H1 (cell line): ENCODE results near the gene ZNF260. TPM values are rescaled to one million over a fixed set of nuclear protein-coding genes. Genes with fewer than 3 reads are reported as not detected.

Experiments used
- CTCF ChIA-PET: fragments of 300-600 bp; sonication (Branson Sonifier 250); formaldehyde crosslinking; loops from one replicate; lab custom pipeline; 2021; ENCODE audit not compliant: partially characterized antibody; lab: Charles Lee
- POLR2A ChIA-PET: fragments of 300-600 bp; sonication (Branson Sonifier 250); formaldehyde crosslinking; loops from one replicate; lab custom pipeline; 2021; ENCODE audit warnings: inconsistent platforms; ENCODE audit not compliant: partially characterized antibody; lab: Charles Lee
- DNase-seq, 2 experiments: peaks; one replicate each; pipeline versions ENCODE4 v3.0.0 to v3.0.0-alpha.2; 2010 to 2022; ENCODE audit warnings: low spot score in 2 of 2, low read depth in 1 of 2, mixed read lengths in 1 of 2
- FAIRE-seq: peaks from 2 replicates; lab custom pipeline; 2011; peaks lifted over from hg19 to GRCh38; lab: Jason Lieb, UNC
- H2AFZ ChIP-seq: 2 replicates; pipeline ENCODE4 v1.8.1; 2012; ENCODE audit warnings: low read length, inconsistent platforms
- H2AK5ac ChIP-seq: 2 replicates; pipeline ENCODE4 v1.6.1; 2013; ENCODE audit warnings: low read depth, low read length
- H2BK120ac ChIP-seq: replicated peaks from 2 replicates; pipeline ENCODE3; 2013; ENCODE audit warnings: low read depth, low read length, inconsistent platforms
- H2BK12ac ChIP-seq: 2 replicates; pipeline ENCODE4 v1.6.1; 2013; ENCODE audit warnings: low read depth, low read length
- H2BK15ac ChIP-seq: 2 replicates; pipeline ENCODE4 v1.6.1; 2013; ENCODE audit warnings: low read length
- H2BK20ac ChIP-seq: 2 replicates; pipeline ENCODE4 v1.6.1; 2013; ENCODE audit warnings: low read length
- H2BK5ac ChIP-seq: 2 replicates; pipeline ENCODE4 v1.6.1; 2013; ENCODE audit warnings: low read depth, low read length
- H3K14ac ChIP-seq: 2 replicates; pipeline ENCODE4 v1.6.1; 2013; ENCODE audit warnings: inconsistent platforms; ENCODE audit not compliant: insufficient read length
- H3K18ac ChIP-seq: 2 replicates; pipeline ENCODE4 v1.6.1; 2013; ENCODE audit warnings: low read length; ENCODE audit errors: extremely low read depth
- H3K23ac ChIP-seq: 2 replicates; pipeline ENCODE4 v1.6.1; 2013; ENCODE audit warnings: inconsistent platforms; ENCODE audit not compliant: insufficient read length
- H3K23me2 ChIP-seq: 2 replicates; pipeline ENCODE4 v1.6.1; 2013; ENCODE audit warnings: low read depth, low read length
- H3K27ac ChIP-seq: 2 replicates; pipeline ENCODE4 v1.6.1; 2011; ENCODE audit warnings: low read depth, low read length, inconsistent platforms
- H3K27me3 ChIP-seq, 4 experiments: replicated peaks in 1 of 4; 1 replicate in 1 of 4; 2 replicates in 3 of 4; pipeline versions ENCODE4 v1.6.1 to v1.8.1; 2011 to 2013; ENCODE audit warnings: low read length in 3 of 4, mild to moderate bottlenecking in 3 of 4, inconsistent platforms in 2 of 4, mixed read lengths in 2 of 4, moderate library complexity in 1 of 4; ENCODE audit not compliant: control insufficient read depth in 3 of 4, insufficient read depth in 3 of 4; ENCODE audit errors: extremely low read depth in 1 of 4
- H3K36me3 ChIP-seq, 4 experiments: 2 replicates each; pipeline versions ENCODE4 v1.6.1 to v1.8.1; 2011 to 2013; ENCODE audit warnings: mild to moderate bottlenecking in 4 of 4, low read length in 3 of 4, moderate library complexity in 2 of 4, control low read depth in 1 of 4, inconsistent platforms in 1 of 4; ENCODE audit not compliant: insufficient read depth in 4 of 4, control insufficient read depth in 2 of 4
- H3K4ac ChIP-seq: replicated peaks from 2 replicates; pipeline ENCODE3; 2013; ENCODE audit warnings: low read length, low read depth, mixed read lengths, inconsistent platforms; ENCODE audit not compliant: insufficient read length
- H3K4me1 ChIP-seq, 4 experiments: replicated peaks in 1 of 4; 1 replicate in 1 of 4; 2 replicates in 3 of 4; pipeline versions ENCODE4 v1.6.1 to v1.8.1; 2011 to 2013; ENCODE audit warnings: low read length in 3 of 4, inconsistent platforms in 2 of 4, mixed read lengths in 1 of 4; ENCODE audit not compliant: insufficient read depth in 4 of 4, control insufficient read depth in 3 of 4
- H3K4me2 ChIP-seq, 2 experiments: 2 replicates each; pipeline versions ENCODE4 v1.6.1 to v1.8.1; 2011 to 2013; ENCODE audit warnings: low read depth in 2 of 2, low read length in 2 of 2, control low read depth in 1 of 2, inconsistent platforms in 1 of 2, mild to moderate bottlenecking in 1 of 2; ENCODE audit not compliant: insufficient read depth in 1 of 2
- H3K4me3 ChIP-seq, 4 experiments: fragments of 200-600, 300-600 bp in 1 of 4; sonication (generic), shearing (Covaris generic), sonication (Bioruptor Twin) in 1 of 4; 2 replicates each; pipeline versions ENCODE4 v1.5.1 to v1.8.1; 2011 to 2016; ENCODE audit warnings: low read length in 4 of 4, low read depth in 3 of 4, control low read depth in 2 of 4, inconsistent platforms in 2 of 4, mild to moderate bottlenecking in 2 of 4, mixed read lengths in 1 of 4, moderate library complexity in 1 of 4; ENCODE audit not compliant: insufficient read depth in 2 of 4; ENCODE audit errors: extremely low read depth in 1 of 4
- H3K56ac ChIP-seq: replicated peaks from 2 replicates; pipeline ENCODE3; 2013; ENCODE audit warnings: low read depth, mild to moderate bottlenecking, mixed read lengths, low read length, inconsistent platforms; ENCODE audit not compliant: insufficient read length
- H3K79me1 ChIP-seq: 2 replicates; pipeline ENCODE4 v1.6.1; 2013; ENCODE audit warnings: low read depth, low read length, control low read depth
- H3K79me2 ChIP-seq, 2 experiments: 2 replicates each; pipeline versions ENCODE4 v1.6.1 to v1.8.1; 2012 to 2013; ENCODE audit warnings: low read length in 2 of 2, mild to moderate bottlenecking in 2 of 2, inconsistent platforms in 1 of 2; ENCODE audit not compliant: insufficient read depth in 2 of 2, control insufficient read depth in 1 of 2
- H3K9ac ChIP-seq, 4 experiments: replicated peaks in 1 of 4; 1 replicate in 1 of 4; 2 replicates in 3 of 4; pipeline versions ENCODE4 v1.6.1 to v1.8.1; 2011 to 2013; ENCODE audit warnings: low read depth in 3 of 4, low read length in 3 of 4, control low read depth in 2 of 4, mild to moderate bottlenecking in 2 of 4, moderate library complexity in 2 of 4, inconsistent platforms in 1 of 4; ENCODE audit errors: extremely low read depth in 1 of 4
- H3K9me3 ChIP-seq, 2 experiments: 2 replicates each; pipeline versions ENCODE4 v1.6.1 to v1.8.1; 2012 to 2013; ENCODE audit warnings: mild to moderate bottlenecking in 2 of 2, moderate library complexity in 2 of 2, control low read depth in 1 of 2, inconsistent platforms in 1 of 2, low read depth in 1 of 2, low read length in 1 of 2, mixed read lengths in 1 of 2; ENCODE audit not compliant: insufficient read depth in 2 of 2
- H4K20me1 ChIP-seq, 2 experiments: replicated peaks in 1 of 2; 2 replicates each; pipeline versions ENCODE3 to v1.8.1; 2011 to 2013; ENCODE audit warnings: inconsistent platforms in 2 of 2, low read length in 2 of 2, mild to moderate bottlenecking in 1 of 2; ENCODE audit not compliant: insufficient read depth in 2 of 2, control insufficient read depth in 1 of 2
- H4K5ac ChIP-seq: 2 replicates; pipeline ENCODE4 v1.6.1; 2013; ENCODE audit warnings: low read length, low read depth, mixed read lengths, inconsistent platforms; ENCODE audit not compliant: insufficient read length
- H4K8ac ChIP-seq: 2 replicates; pipeline ENCODE4 v1.8.0; 2013; ENCODE audit warnings: mild to moderate bottlenecking, moderate library complexity, low read length, inconsistent platforms; ENCODE audit not compliant: insufficient read depth; ENCODE audit errors: extremely low read depth
- H4K91ac ChIP-seq: replicated peaks from 2 replicates; pipeline ENCODE3; 2013; ENCODE audit warnings: low read length, mixed read lengths, inconsistent platforms; ENCODE audit not compliant: insufficient read length
- PHF8 ChIP-seq: fragments of 200-600 bp; sonication (generic); conservative IDR thresholded peaks from 2 replicates; pipeline ENCODE4 v1.7.1; 2012; ENCODE audit warnings: low read depth, mild to moderate bottlenecking, inconsistent platforms, low read length, moderate library complexity
- SP4 ChIP-seq: IDR thresholded peaks from 2 replicates; pipeline ENCODE4 v1.6.1; 2012; ENCODE audit warnings: low read length, inconsistent platforms
- WGBS, 2 experiments: shearing (Covaris generic) in 1 of 2; methylation state at CpG; one replicate each; pipeline versions ENCODE4 v1.1.6 to v1.1.7; 2013 to 2015; ENCODE audit warnings: low lambda C conversion rate in 2 of 2, mixed read lengths in 2 of 2, inconsistent platforms in 1 of 2, low coverage in 1 of 2, missing lambda C conversion rate in 1 of 2; ENCODE audit not compliant: insufficient replicate concordance in 2 of 2, insufficient coverage in 1 of 2, insufficient read length in 1 of 2; ENCODE audit errors: extremely low coverage in 1 of 2, missing lambda C conversion rate in 1 of 2; 5-methylcytosine and 5-hydroxymethylcytosine counted together
- polyA plus RNA-seq, 7 experiments: library from polyadenylated mRNA; depleted of rRNA in 3 of 7; stranded (reverse) in 5 of 7; unstranded in 2 of 7; fragments of >200 nt in 5 of 7; fragments of 200-250 nt in 2 of 7; gene quantifications; 1 replicate in 5 of 7; 2 replicates in 1 of 7; 4 replicates in 1 of 7; pipeline versions ENCODE4 v1.2.1 to v1.2.3, GENCODE V29; 2011 to 2013; ENCODE audit warnings: missing spikeins in 2 of 7, mixed read lengths in 2 of 7
- total RNA-seq: library from RNA; stranded (reverse); fragmentation: NEBNext Ultra II Directional; extraction: Animal tissue kit (Norgen Biotek cat#: 25700); gene quantifications from 2 replicates; pipeline ENCODE4 v1.2.1, GENCODE V29; 2021

Gene ZNF260
- total and polyA plus RNA-seq, 2 of the 8 experiments (the other 6 are each of a cell fraction or from before 2014, with no cell fraction given): 5.5 to 30.7 TPM

GRCh38 chr19:36528921-36529518 is 949 bp upstream of the ZNF260 start:
- POLR2A ChIA-PET: interaction anchor here (0.6 to 4.3 kb wide), 32 partner anchors 9 to 689 kb away, joined by 3 to 72 read pairs (median 4); partner anchors contain the start of genes ZFP14, ZFP82, ZNF146 and ZNF345
- TF ChIP-seq SP4 (no peak), PHF8 (no peak)

More at GRCh38 chr19:36528921-36529518, 949 bp upstream of the ZNF260 start:
- peaks cover 8% of the 10 kb centered on the region for H3K23me2 ChIP-seq
- peak overlapping the region in 3 of 4 experiments; percentile 94 to 99 (median 97); a peak in 6 of 7 replicates for H3K9ac ChIP-seq
- peak overlapping the region; percentile 99 for H3K27ac ChIP-seq
- WGBS, 2 experiments: 18% methylated on average over 12 of the region's 12 CpGs; no CpG with 5 or more reads in 1 of the 2 experiments
- H2BK15ac ChIP-seq: peak overlapping the region; percentile 66
- peak overlapping the region; percentile 0 for H3K4ac ChIP-seq
- no peaks in the 10 kb centered on the region for H4K20me1 ChIP-seq
- H3K79me2 ChIP-seq: peaks cover 8 to 41% of the 10 kb centered on the region in 2 experiments
- H3K23ac ChIP-seq: no peak overlapping the region
- H3K4me3 ChIP-seq: peak overlapping the region; percentile 72 to 98 (median 85)
- no peaks in the 10 kb centered on the region for H3K27me3 ChIP-seq
- CTCF ChIA-PET: interaction anchor here (0.6 to 1.6 kb wide), 6 partner anchors 12 to 782 kb away, joined by 3 to 5 read pairs (median 4); partner anchors contain the start of gene ZNF345
- peak overlapping the region; percentile 92 for H2AFZ ChIP-seq
- peak overlapping the region; percentile 98 for H4K8ac ChIP-seq
- H2BK12ac ChIP-seq: peak overlapping the region; percentile 71
- H3K79me1 ChIP-seq: peaks cover 4% of the 10 kb centered on the region; the same call in 1 of the 2 replicates
- peak overlapping the region; percentile 27 for H3K56ac ChIP-seq
- H3K14ac ChIP-seq: peak overlapping the region; percentile 91
- H3K4me1 ChIP-seq: peaks cover 0 to 4% (median 2%) of the 10 kb centered on the region in 4 experiments; a peak in 6 of 7 replicates
- H3K4me2 ChIP-seq: peak overlapping the region; percentile 97 to 99
- peak overlapping the region; percentile 96; the same call in 1 of the 2 replicates for H2AK5ac ChIP-seq
- H2BK20ac ChIP-seq: no peak overlapping the region
- peak overlapping the region; percentile 8 for H4K91ac ChIP-seq
- peaks cover 4 to 13% (median 4%) of the 10 kb centered on the region in 4 experiments; a peak in 5 of 8 replicates for H3K36me3 ChIP-seq
- peak overlapping the region; percentile 99 for H2BK5ac ChIP-seq
- FAIRE-seq: no peak
- DNase-seq: peak in 1 of 2 experiments; percentile 43
- H4K5ac ChIP-seq: no peak overlapping the region
- H2BK120ac ChIP-seq: peak overlapping the region; percentile 22
- peaks cover 0 to 4% of the 10 kb centered on the region in 2 experiments; a peak in 1 of 4 replicates for H3K9me3 ChIP-seq
- H3K18ac ChIP-seq: 0 out of 2 replicates have a peak overlapping the region, but pooled peaks have one; percentile 26
